Neuronal stem cell (in vitro differentiated cells): Measurements from ENCODE around the gene ZNF468.
A peak's percentile ranks its signal among the peaks of the same experiment; 100 is the strongest.
"Not testable (repeated sequence)": the region's sequence is repeated elsewhere in the genome, so short reads cannot be mapped to it uniquely, and the experiment has no call there.

Source experiments
- DNase-seq: peaks from one replicate; pipeline ENCODE4 v3.0.0-alpha.2; 2013; ENCODE audit warnings: low spot score
- H2AFZ ChIP-seq: one replicate; pipeline ENCODE4 v1.6.1; 2013; ENCODE audit warnings: mild to moderate bottlenecking, low read length, inconsistent platforms
- H2AK5ac ChIP-seq: 2 replicates; pipeline ENCODE4 v1.6.1; 2013; ENCODE audit warnings: low read depth, mild to moderate bottlenecking, inconsistent platforms, low read length, moderate library complexity, mixed read lengths
- H2BK120ac ChIP-seq: 2 replicates; pipeline ENCODE4 v1.6.1; 2013; ENCODE audit warnings: low read depth, mild to moderate bottlenecking, inconsistent platforms, low read length, moderate library complexity, mixed read lengths
- H2BK12ac ChIP-seq: one replicate; pipeline ENCODE4 v1.6.1; 2013; ENCODE audit warnings: low read length, inconsistent platforms
- H2BK15ac ChIP-seq: 2 replicates; pipeline ENCODE4 v1.6.1; 2013; ENCODE audit warnings: mild to moderate bottlenecking, low read length, inconsistent platforms, mixed read lengths
- H2BK5ac ChIP-seq: one replicate; pipeline ENCODE4 v1.6.1; 2013; ENCODE audit warnings: inconsistent platforms, mild to moderate bottlenecking, low read length, moderate library complexity
- H3K14ac ChIP-seq: one replicate; pipeline ENCODE4 v1.6.1; 2013; ENCODE audit warnings: low read length, inconsistent platforms
- H3K18ac ChIP-seq: 2 replicates; pipeline ENCODE4 v1.6.1; 2013; ENCODE audit warnings: low read length, inconsistent platforms
- H3K23ac ChIP-seq: 2 replicates; pipeline ENCODE4 v1.6.1; 2013; ENCODE audit warnings: low read depth, mild to moderate bottlenecking, mixed read lengths, low read length, inconsistent platforms; ENCODE audit not compliant: poor library complexity
- H3K27ac ChIP-seq: replicated peaks from 3 replicates; pipeline ENCODE4 v1.5.1; 2013; ENCODE audit warnings: low read length, inconsistent platforms
- H3K27me3 ChIP-seq, 3 experiments: 2 replicates each; pipeline ENCODE4 v1.6.1; 2013; ENCODE audit warnings: low read length in 3 of 3, mild to moderate bottlenecking in 2 of 3, inconsistent platforms in 1 of 3, low read depth in 1 of 3, mixed read lengths in 1 of 3, moderate library complexity in 1 of 3; ENCODE audit not compliant: control insufficient read depth in 3 of 3, insufficient read depth in 3 of 3
- H3K36me3 ChIP-seq, 2 donors: replicated peaks in 1 of 2; 2 replicates each; pipeline ENCODE4 v1.6.1; 2013; ENCODE audit warnings: low read length in 2 of 2; ENCODE audit not compliant: control insufficient read depth in 2 of 2, insufficient read depth in 2 of 2
- H3K4ac ChIP-seq: 2 replicates; pipeline ENCODE4 v1.6.1; 2013; ENCODE audit warnings: inconsistent platforms, mild to moderate bottlenecking, low read length, moderate library complexity
- H3K4me1 ChIP-seq, 2 donors: 1 replicate in 1 of 2; 2 replicates in 1 of 2; pipeline ENCODE4 v1.6.1; 2013; ENCODE audit warnings: low read length in 2 of 2, low read depth in 1 of 2; ENCODE audit not compliant: control insufficient read depth in 2 of 2, insufficient read depth in 1 of 2
- H3K4me2 ChIP-seq: one replicate; pipeline ENCODE4 v1.6.1; 2013; ENCODE audit warnings: mild to moderate bottlenecking, low read length, inconsistent platforms; ENCODE audit not compliant: insufficient read depth, poor library complexity, severe bottlenecking
- H3K4me3 ChIP-seq, 2 donors: 2 replicates each; pipeline ENCODE4 v1.5.1; 2013; ENCODE audit warnings: low read length in 2 of 2, mild to moderate bottlenecking in 2 of 2, inconsistent platforms in 1 of 2, moderate library complexity in 1 of 2
- H3K79me1 ChIP-seq: one replicate; pipeline ENCODE4 v1.6.1; 2013; ENCODE audit warnings: low read depth, mild to moderate bottlenecking, inconsistent platforms, low read length, moderate library complexity
- H3K9ac ChIP-seq: one replicate; pipeline ENCODE4 v1.6.1; 2013; ENCODE audit warnings: mild to moderate bottlenecking, low read depth, low read length, inconsistent platforms; ENCODE audit not compliant: poor library complexity
- H3K9me3 ChIP-seq, 2 donors: replicated peaks in 1 of 2; 2 replicates each; pipeline versions ENCODE3 to v1.6.1; 2013; ENCODE audit warnings: low read length in 2 of 2, mild to moderate bottlenecking in 2 of 2, inconsistent platforms in 1 of 2, low read depth in 1 of 2, mixed read lengths in 1 of 2, moderate library complexity in 1 of 2; ENCODE audit not compliant: control insufficient read depth in 2 of 2, insufficient read depth in 1 of 2
- H4K8ac ChIP-seq: one replicate; pipeline ENCODE4 v1.6.1; 2013; ENCODE audit warnings: low read depth, mild to moderate bottlenecking, inconsistent platforms, low read length, moderate library complexity
- H4K91ac ChIP-seq: one replicate; pipeline ENCODE4 v1.6.1; 2013; ENCODE audit warnings: low read length, low read depth, mild to moderate bottlenecking, inconsistent platforms; ENCODE audit not compliant: poor library complexity
- WGBS, 2 donors: extraction: QIAGEN DNeasy Blood & Tissue Kit; methylation state at CpG; one replicate each; pipeline ENCODE4 v1.1.7; 2013; ENCODE audit warnings: missing lambda C conversion rate in 2 of 2, mixed read lengths in 1 of 2; ENCODE audit not compliant: insufficient read length in 2 of 2, insufficient replicate concordance in 1 of 2; ENCODE audit errors: extremely low coverage in 2 of 2; 5-methylcytosine and 5-hydroxymethylcytosine counted together

Gene ZNF468

DNA sequence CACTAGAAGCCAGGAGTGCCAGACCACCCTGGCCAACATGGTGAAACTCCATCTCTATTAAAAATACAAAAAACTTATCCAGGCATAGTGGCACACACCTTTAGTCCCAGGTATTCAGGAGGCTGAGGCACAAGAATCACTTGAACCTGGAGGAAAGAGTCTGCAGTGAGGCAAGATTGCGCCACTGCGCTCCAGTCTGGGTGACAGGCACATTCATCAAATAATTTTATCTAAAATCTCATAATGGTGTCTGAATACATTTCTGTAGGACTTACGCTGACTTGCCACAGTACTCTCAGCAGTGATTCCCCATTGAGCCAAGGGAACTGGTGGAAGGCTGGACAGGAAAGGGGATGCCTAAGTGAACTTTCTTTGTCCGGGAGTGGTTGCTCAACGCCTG lies 31.7 kb downstream of the ZNF468 start:
- Histone ChIP-seq H3K4ac (no peak overlapping the region), H4K91ac (no peak overlapping the region), H3K4me1 (no peaks in the 10 kb centered on the region), H3K27ac (no peak overlapping the region), H2BK5ac (no peak overlapping the region), H3K27me3 (no peaks in the 10 kb centered on the region), H2BK15ac (no peak overlapping the region), H3K14ac (no peak overlapping the region), H2BK120ac (no peak overlapping the region), H4K8ac (no peak overlapping the region), H2AK5ac (no peak overlapping the region), H3K4me2 (no peak overlapping the region), H3K18ac (no peak overlapping the region), H3K4me3 (no peak overlapping the region), H2AFZ (no peak overlapping the region), H3K9me3 (no peaks in the 10 kb centered on the region), H3K23ac (no peak overlapping the region), H3K36me3 (no peaks in the 10 kb centered on the region), H2BK12ac (no peak overlapping the region), H3K9ac (no peak overlapping the region), H3K79me1 (no peaks in the 10 kb centered on the region)
- DNase-seq: no peak
- WGBS, 2 donors: no CpG with 5 or more reads among the region's 5 CpGs

DNA sequence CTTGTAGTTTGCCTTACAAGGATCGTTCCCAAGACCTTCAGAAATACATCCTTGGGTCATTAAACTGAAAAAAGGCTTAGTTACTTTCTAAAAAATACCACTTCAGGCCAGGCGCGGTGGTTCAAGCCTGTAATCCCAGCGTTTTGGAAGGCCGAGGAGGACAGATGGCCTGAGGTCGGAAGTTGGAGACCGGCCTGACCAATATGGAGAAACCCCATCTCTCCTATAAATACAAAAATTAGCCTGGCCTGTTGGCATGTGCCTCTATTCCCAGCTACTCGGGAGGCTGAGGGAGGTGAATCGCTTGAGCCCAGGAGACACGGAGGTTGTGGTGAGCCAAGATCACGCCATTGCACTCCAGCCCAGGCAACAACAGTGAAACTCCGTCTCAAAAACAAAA lies 33.7 kb downstream of the ZNF468 start:
- WGBS, 2 donors: no CpG with 5 or more reads among the region's 12 CpGs
- Histone ChIP-seq H3K4me3 (no peak overlapping the region), H2BK5ac (no peak overlapping the region), H3K9me3 (no peaks in the 10 kb centered on the region), H3K79me1 (no peaks in the 10 kb centered on the region), H2BK15ac (no peak overlapping the region), H3K18ac (no peak overlapping the region), H3K27ac (no peak overlapping the region), H4K8ac (no peak overlapping the region), H3K4me1 (no peaks in the 10 kb centered on the region), H2AFZ (no peak overlapping the region), H2BK120ac (no peak overlapping the region), H3K4ac (no peak overlapping the region), H4K91ac (no peak overlapping the region), H3K36me3 (no peaks in the 10 kb centered on the region), H3K27me3 (no peaks in the 10 kb centered on the region), H3K23ac (no peak overlapping the region), H3K9ac (no peak overlapping the region), H2AK5ac (no peak overlapping the region), H3K14ac (no peak overlapping the region), H2BK12ac (no peak overlapping the region), H3K4me2 (no peak overlapping the region)
- DNase-seq: no peak

DNA sequence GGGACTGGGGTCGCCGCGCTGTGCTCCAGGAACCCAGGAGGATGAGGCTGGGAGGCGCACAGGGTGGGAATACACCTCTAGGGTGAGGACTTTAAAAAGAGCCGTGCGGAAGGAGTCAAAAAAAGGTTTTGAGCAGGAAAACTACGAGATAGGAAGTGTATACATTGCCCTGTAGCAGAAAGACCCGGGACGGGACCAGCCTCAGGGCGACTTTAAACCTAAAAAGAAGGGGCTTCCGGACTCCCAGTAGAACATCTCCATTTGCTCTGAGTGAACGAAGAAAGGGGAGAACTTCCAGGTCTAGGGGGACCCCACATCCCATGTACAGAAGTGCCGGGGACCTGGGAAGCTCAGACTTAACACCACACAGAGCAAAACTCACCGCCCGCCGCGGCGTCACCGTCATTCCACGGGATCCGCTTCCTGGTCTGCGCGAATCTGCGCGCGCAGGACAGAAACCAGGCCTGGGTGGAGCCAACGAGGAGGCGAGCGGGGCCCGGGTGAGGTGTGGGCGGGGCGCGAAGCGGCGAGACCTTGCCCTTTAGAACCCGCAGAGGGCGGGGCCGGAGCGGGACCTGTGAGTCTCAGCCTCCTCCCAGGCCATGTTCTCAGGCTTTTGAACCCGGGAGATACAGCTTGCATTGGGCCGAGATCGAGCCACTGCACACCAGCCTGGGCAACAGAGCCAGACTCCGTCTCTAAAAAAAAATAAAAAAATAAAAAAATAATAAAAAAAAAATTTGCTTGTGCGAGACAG lies 36.0 kb downstream of the ZNF468 start, which contains the start of gene ZNF28:
ZNF28 (minus strand) TSS at position 430 of the 757 bp plus-strand sequence. CDS start 3,675 bp downstream, outside the sequence.
- not testable (repeated sequence) for H3K79me1 ChIP-seq, H4K91ac ChIP-seq, H3K4ac ChIP-seq, H3K27ac ChIP-seq, H3K14ac ChIP-seq, H2AK5ac ChIP-seq, H2BK15ac ChIP-seq, DNase-seq, H2BK120ac ChIP-seq, H2BK5ac ChIP-seq, H3K18ac ChIP-seq, H3K27me3 ChIP-seq, H3K9me3 ChIP-seq, H4K8ac ChIP-seq, H3K23ac ChIP-seq, H2BK12ac ChIP-seq, H3K4me1 ChIP-seq
- Histone ChIP-seq H3K4me3 (peak within 1 kb of the TSS; percentile 64 to 82), H3K9ac (peak within 1 kb of the TSS; percentile 44), H3K36me3 (peaks cover 4 to 18% of the 10 kb centered on the region in 2 donors), H2AFZ (peak within 1 kb of the TSS; percentile 84), H3K4me2 (peak within 1 kb of the TSS; percentile 49)
- WGBS, 2 donors: no CpG with 5 or more reads among the region's 44 CpGs

DNA sequence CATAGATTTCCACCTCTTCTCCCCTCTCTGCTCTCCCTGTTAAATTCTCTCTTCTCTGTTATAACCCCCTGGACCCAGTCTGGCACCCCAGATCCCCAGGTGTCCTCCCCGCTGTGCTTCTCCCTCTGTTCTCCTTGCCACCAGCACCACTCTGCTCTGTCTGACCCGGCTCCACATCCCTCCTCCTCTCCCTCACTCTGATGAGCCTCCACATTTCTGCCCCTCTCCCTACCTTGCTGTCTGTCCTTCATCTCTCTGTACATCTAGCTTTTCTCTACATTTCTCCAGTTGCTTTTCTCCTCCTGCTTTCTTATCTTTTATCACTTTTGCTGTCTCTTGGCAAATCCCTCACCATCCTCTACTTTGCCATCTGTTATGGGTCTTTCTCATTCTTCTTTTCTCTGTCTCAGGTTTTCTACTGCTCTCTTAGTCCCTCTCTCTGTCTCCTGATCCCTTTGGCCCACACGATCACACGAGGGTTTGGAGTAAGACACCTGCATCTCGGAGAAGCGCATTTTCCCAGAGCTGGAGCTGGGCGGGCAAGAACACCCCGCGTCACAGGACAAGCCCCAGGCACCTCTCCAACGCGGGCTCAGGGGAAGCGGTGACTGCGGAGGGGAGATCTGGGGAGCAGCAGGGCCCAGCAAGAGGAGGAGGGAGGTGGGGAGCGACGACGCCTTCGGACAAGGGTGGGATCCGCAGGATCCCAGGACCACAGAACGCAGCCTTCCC lies 36.8 kb downstream of the ZNF468 start:
- not testable (repeated sequence) for H3K23ac ChIP-seq, DNase-seq, H3K79me1 ChIP-seq, H3K4ac ChIP-seq, H3K14ac ChIP-seq, H3K18ac ChIP-seq, H4K91ac ChIP-seq, H2AK5ac ChIP-seq, H3K4me1 ChIP-seq, H4K8ac ChIP-seq, H3K27ac ChIP-seq, H2BK120ac ChIP-seq, H2BK12ac ChIP-seq, H3K9me3 ChIP-seq, H2BK5ac ChIP-seq, H3K27me3 ChIP-seq, H2BK15ac ChIP-seq
- WGBS, 2 donors: no CpG with 5 or more reads among the region's 19 CpGs
- H2AFZ ChIP-seq: peak overlapping the region; percentile 84
- H3K4me3 ChIP-seq: peak overlapping the region; percentile 64 to 82
- H3K9ac ChIP-seq: peak overlapping the region; percentile 44
- H3K36me3 ChIP-seq: peaks cover 4 to 23% of the 10 kb centered on the region in 2 donors
- H3K4me2 ChIP-seq: peak overlapping the region; percentile 49
